ENCODE data around the gene TSPEAR.
A peak's percentile ranks its signal among the peaks of the same experiment; 100 is the strongest.

TSPEAR gene

DNA sequence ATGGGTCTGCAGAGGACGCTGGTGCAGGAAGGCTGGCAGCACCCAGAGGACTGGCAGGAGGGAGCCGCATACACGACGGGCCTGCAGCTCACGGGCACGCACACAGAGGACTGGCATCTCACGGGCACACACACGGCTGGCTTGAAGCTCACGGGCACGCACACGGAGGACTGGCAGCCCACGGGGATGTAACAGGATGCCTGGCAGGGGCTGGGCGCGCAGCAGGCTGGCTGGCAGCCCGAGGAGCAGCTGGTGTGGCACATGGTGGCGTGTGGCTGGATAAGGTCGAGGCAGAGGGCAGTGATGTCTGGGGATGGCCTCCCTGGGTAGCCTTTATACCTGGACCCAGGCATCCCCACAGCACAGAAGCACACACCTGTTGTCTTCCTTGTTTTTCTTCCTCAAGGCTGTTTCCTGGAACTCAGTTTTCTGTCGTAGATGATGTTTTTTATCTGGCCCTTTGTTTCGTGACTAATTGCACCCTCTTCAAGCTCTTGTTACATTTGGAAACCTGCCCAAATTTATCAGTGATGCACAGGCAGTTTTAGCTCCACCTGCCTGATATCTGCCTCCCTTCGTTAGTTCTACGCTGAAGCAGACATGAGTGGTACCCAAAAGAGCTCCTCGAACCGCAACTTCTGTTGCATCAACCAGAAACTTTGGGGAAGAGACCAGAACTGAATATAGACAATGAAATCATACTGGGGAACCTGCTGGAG is 29.4 kb downstream of the TSPEAR start, which contains the start of gene KRTAP12-1:
TSS of gene KRTAP12-1 (minus strand) at position 303 of the 719 bp plus-strand sequence. CDS start at position 263, 40 bp downstream.
- TF ChIP-seq, protein P1, sequence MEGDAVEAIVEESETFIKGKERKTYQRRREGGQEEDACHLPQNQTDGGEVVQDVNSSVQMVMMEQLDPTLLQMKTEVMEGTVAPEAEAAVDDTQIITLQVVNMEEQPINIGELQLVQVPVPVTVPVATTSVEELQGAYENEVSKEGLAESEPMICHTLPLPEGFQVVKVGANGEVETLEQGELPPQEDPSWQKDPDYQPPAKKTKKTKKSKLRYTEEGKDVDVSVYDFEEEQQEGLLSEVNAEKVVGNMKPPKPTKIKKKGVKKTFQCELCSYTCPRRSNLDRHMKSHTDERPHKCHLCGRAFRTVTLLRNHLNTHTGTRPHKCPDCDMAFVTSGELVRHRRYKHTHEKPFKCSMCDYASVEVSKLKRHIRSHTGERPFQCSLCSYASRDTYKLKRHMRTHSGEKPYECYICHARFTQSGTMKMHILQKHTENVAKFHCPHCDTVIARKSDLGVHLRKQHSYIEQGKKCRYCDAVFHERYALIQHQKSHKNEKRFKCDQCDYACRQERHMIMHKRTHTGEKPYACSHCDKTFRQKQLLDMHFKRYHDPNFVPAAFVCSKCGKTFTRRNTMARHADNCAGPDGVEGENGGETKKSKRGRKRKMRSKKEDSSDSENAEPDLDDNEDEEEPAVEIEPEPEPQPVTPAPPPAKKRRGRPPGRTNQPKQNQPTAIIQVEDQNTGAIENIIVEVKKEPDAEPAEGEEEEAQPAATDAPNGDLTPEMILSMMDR (IDR thresholded peaks at IDR 0.05), result no peak
- DNase-seq (ENCODE audit: low spot score), result peak; percentile 46
- Histone ChIP-seq H3K4me3 (no peak within 1 kb of the TSS), H3K27ac (no peak within 1 kb of the TSS)

GRCh38 chr21:44681152-44681551 is 30.2 kb downstream of the TSPEAR start:
- TF ChIP-seq, protein P1 (IDR thresholded peaks at IDR 0.05), result no peak
- Histone ChIP-seq H3K27ac (no peak overlapping the region), H3K4me3 (no peak overlapping the region)
- no peak for DNase-seq (ENCODE audit: low spot score)

GRCh38 chr21:44677881-44678280 is 33.5 kb downstream of the TSPEAR start:
- no peak overlapping the region for H3K27ac ChIP-seq
- H3K4me3 ChIP-seq, result no peak overlapping the region
- TF ChIP-seq, protein P1 (IDR thresholded peaks at IDR 0.05), result no peak
- DNase-seq (ENCODE audit: low spot score), result no peak

DNA sequence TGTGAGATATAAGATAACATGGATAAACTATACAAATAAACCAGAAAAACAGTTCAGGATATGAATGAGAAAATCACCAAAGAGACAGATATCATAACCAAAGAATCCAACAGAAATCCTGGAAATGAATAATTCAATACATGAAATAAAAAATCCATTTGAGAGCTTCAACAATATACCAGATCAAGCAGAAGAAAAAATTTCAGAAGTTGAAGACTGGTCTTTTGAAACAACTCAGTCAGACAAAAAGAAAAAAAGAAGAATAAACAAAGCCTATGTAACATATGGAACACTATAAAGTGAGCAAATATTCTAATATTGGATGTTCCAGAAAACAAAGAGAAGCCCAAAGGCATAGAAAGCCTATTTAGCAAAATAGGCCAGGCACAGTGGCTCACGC is 39.5 kb downstream of the TSPEAR start:
- TF ChIP-seq, protein P1 (IDR thresholded peaks at IDR 0.05), result no peak
- no peak overlapping the region for H3K4me3 ChIP-seq
- DNase-seq (ENCODE audit: low spot score), result no peak
- H3K27ac ChIP-seq, result no peak overlapping the region

- DNase-seq (ENCODE audit: low spot score), result no peak
- Histone ChIP-seq H3K27ac (no peak overlapping the region), H3K4me3 (no peak overlapping the region)
- TF ChIP-seq, protein P1 (IDR thresholded peaks at IDR 0.05), result no peak
Observed at GRCh38 chr21:44670642-44671432, 40.5 kb downstream of the TSPEAR start.

GRCh38 chr21:44667612-44668011 is 43.8 kb downstream of the TSPEAR start:
- no peak for DNase-seq (ENCODE audit: low spot score)
- H3K4me3 ChIP-seq, result no peak overlapping the region
- TF ChIP-seq, protein P1 (IDR thresholded peaks at IDR 0.05), result no peak
- H3K27ac ChIP-seq, result no peak overlapping the region
